HG03342 (cell line): Measurements from ENCODE around the gene PAK1.

Experiments
- ATAC-seq: cut with Tn5 transposase; IDR thresholded peaks from one replicate; pipeline ENCODE4 v1.9.1; 2021; ENCODE audit warnings: mild to moderate bottlenecking, moderate library complexity; ENCODE audit not compliant: unreplicated experiment

PAK1 gene

DNA sequence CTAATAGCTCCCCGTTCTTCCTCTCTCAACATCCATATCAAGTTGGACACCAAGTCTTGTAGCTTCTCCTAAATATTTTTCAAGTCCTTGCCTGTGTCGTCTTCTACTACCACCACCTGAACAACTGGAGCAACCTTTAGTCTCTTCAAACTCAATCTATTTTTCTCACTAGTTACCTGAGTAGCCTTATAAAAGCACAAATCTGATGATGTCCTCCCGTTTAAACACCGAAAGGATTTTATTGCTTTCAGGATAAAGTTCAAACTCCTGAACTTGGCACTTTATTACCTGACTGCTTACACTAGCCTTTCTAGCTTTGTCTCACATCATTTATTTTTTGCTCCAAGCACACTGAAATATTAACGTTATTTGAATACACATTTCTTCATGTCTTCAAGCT is 1.3 kb upstream of the PAK1 start:
- no peak for ATAC-seq

DNA sequence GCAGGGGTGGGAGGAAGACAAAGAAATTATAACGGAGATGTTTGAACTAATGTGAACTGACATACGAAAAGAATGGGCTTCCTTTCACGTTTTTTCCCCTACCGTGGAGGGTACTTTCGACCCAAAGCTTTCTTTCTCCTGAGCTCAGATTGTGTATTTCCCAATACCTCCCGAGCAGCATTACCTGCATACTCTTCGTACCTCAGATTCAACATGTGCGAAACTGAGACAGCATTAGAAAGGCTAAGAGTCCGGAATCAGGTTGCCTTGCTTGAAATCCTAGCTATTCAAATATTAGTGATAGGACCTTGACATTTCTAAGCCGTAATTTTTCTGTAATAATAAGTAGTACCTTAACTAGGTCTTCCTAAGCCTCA is 778 bp upstream of the PAK1 start:
- no peak for ATAC-seq

DNA sequence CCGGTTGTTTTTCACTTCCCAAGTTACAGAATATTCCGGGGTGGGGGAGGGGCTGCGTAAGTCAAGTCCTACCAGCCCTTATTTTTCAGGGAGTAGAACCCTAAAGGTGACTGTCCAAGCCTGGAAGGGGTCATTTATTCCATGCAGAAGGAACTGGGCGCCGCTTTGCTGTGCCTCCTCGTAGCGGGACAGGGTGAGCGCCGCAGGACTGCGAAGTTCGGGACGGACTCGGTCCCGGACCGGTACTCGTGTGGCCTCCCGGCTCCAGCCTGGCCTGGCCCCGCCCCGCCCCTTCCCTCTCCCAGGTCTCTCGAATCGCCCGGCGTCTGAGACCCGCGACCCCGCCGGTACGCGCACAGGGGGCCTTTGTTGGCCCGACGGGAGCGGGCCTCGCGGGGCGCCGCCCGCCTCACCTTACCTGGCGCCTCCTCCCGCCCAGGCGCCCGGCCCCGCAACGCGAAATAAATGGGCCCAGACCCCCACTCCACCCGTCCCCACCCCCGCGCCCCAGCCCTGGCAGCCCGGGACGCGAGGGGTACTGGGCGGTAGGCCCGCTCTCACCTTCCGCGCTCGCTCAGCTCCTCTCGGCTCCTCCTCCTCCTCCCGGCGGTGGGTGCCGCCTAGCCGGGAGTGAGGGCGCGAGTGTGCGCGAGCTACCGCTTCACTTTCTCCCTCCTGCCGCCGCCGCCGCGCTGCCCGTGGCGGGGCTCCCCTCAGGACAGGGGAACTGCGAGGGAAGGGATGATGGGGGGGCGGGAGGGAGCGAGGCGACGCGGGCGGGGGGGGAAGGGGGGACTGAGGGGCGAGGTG is 698 bp downstream of the PAK1 start:
- ATAC-seq, result peak; percentile 34

DNA sequence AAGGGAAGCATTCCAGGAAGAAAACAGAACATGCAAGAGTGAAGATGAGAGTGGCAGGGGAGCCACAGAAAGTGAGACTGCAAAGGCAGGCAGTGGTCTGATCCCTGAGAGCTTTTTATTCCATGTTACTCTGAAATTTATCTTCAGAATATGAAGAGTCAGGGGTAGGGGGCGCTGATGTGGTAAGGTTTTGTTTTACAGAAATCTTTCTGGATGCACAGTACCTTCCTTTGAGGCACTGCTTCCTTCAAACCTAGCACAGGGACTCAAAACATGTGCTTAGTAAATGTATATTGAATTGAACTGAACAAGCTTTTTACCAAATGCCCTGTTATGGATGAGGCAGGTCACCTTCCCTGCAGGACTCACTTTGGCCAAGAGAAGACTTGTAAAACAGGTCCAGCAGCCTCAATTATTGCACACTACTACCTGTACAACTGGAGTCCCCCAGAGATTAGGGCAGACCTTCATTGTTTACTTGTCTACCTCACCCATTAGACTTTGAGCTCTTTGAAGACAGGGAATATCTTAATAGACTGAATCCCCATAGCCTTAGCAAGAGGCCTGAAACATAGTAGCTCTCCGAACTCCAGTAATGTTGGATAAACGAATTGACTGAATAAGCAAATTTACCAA is 2.2 kb downstream of the PAK1 start:
- no peak for ATAC-seq

DNA sequence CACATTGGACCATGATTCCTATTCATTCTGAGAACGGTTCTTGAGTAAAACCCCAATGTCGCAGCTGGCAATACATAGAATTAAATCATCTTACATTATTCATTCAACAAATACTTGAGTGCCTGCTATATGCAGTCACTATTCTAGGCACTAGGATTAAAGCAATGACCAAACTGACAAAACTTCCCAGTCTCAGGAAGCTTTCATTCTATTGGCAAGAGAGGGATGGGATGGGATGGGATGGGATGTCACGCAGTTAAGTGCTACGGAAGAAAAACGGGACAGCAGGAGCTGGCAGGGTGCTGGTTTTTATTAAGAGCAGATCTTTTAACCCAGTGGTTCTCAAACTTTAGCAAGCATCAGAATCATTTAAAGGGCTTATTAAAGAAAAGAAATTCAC is 2.9 kb downstream of the PAK1 start:
- no peak for ATAC-seq

DNA sequence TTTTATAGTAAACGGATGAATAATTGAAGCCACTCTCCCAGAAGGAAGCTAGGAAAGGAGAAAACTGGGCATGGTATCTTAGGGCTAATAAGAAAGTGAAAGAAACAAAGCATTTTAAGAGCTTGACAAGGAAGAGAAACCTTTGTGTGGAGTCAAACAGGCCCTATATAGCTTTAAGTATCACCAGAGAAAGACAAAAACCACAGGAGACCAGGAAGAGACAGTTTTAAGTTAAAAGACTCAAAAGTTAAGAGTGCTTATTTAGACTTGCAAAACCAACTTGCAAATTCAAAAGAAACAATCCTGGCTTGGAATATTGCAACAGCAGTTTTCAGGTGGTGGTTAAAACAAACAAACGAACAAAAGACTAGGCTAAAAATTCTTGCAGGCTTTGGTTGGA is 3.4 kb downstream of the PAK1 start:
- peak; percentile 31 for ATAC-seq

- no peak for ATAC-seq
Observed at GRCh38 chr11:77468527-77468926, 5.4 kb downstream of the PAK1 start.

DNA sequence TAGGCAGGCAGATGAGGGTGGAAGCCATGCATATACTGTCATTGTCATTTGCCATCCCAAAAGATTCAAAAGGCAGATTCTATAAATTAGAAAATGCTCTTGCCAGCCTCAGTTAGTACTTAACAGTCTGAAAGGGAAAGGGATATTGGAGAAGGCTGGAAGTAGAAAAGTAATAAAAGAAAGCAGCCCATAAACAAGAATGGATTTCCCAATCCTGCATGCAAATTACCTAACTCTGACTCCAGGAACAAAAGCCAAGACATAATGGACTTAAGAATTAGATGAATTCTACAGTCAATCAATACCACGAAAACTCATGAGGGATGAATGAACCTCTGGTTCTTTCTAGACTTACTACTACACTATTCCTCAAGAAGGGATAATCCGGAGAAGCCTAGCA is 5.9 kb downstream of the PAK1 start:
- no peak for ATAC-seq

- no peak for ATAC-seq
Observed at GRCh38 chr11:77467233-77467632, 6.7 kb downstream of the PAK1 start.

DNA sequence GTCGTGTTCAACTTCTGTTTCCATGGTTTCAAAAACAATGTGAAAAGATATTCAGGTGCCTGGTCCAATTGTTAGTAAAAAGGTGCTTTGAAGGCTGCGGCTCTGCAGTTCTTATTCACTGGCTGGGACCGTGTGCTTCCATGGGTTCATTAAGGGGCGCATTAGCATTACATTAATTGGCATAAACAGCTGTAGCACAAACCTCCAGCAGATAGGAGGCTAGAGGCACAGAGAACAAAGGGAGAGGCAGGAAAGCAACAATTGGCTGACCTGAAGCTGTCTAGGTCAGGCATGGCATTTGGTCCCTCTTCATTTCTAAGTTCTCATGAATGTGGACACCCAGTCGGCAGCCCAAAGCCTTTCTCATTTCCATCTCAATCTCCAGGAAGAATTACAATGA is 16.6 kb downstream of the PAK1 start:
- ATAC-seq, result peak; percentile 55

DNA sequence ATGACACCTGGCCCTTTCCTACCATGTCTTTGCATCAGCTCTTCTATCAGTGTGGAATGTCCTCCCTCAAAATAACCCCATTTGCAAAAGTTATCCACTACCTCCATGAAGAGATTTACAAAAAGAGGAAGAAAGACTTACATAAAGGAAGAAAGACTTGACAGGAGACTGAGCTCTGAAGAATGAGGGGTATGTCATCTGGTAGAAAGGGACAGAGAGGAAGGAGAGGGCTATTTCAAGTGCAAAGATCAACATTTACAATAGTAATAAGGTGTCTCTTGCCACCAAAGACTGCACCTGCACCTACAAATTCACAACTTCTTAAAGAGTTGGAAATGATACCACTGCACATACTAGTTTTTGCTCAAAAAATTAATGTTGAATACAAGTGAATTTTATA is 18.2 kb downstream of the PAK1 start:
- no peak for ATAC-seq

DNA sequence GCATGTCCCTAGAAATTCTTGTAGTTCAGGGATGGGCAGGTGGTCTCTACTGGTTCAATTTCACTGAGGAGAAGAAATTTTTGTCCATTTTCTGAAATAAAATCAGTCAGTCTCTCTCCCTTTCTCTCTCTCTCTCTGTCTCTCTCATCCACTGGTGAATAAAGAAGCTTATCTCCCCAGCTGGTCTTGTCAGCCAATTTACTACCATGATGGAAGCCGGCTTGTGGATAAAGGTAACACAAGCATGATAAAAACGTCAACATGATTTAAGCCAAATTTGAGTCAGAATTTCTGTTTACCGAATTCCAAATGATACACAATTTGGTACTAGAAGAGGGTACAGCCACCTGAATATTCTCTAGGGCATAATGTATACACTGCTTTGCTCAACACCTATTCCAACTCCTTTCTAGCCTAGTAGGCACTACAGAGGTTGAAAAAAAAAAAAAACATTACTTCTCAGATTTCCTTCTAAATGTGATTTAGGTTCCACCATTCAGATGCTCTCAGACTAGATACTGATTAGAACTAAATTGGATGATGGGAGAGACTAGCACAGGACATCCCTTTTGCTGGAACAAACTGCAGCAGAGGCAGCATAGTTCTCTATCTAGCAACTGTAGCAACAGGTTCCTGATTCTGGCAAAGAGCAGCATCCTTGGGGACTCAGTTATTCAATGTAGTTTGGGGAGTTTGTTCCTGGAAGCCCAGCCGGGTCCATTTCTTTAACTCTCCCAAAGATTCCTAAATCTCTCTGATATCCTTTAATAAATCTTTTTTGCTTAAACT is 18.8 kb downstream of the PAK1 start:
- no peak for ATAC-seq

DNA sequence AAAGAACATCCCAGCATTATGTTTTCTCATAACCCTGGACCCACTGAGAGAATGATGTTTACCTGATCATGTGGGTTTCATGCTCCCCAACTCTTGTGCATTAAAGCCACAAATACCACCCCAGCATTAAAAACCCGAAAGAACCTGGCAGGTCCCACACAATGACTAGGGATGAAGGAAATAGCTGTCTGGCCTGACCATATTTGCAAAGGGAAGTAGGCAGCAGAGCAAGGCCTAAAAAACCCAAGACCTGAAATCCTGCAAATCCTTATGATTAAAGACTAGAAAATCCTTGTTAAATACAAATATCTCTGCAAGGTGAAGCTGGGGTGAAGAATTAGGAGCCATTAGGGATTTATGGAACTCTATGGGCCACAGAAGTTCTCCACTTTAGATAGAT is 23.7 kb downstream of the PAK1 start:
- ATAC-seq, result no peak

DNA sequence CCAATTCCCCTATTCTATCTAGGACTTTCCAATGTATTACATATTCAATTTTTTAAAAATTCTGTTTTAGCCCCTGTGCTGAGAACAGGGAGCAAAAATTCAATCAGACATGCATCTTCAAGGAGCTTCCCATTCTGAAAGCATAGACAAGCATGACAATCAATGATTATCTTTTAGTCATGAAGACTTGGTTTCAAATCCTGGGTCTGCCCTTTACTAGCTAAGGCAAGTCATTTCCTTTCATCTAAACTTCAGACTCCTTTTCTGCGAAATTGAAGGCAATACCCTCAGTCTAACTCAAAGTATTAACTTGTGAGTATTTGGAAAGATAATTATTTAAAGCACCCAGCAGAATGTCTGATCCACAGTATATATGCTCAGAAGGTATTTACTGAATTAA is 24.1 kb downstream of the PAK1 start:
- ATAC-seq, result no peak

DNA sequence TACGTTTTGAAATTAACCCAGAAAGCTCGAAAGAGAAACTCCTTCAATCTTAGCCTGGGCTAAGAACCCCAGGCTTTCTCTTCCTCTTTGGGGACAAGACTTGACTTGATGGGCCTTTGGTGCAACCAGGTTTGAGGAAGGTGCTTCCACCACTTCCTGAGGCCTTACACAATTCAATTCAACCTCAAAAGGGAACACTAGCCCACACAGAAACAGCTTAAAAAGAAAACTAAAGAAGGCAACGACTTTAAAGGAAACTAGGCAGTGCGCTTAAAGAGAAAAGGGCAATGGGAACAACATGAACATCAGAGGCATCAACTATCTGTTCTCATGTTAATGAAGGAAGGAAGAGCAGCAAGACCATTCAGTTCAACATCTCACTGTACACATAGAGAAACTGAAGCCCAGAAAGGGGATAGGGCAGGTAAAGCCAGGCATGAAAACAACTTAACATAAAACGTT is 24.8 kb downstream of the PAK1 start:
- peak; percentile 46 for ATAC-seq

DNA sequence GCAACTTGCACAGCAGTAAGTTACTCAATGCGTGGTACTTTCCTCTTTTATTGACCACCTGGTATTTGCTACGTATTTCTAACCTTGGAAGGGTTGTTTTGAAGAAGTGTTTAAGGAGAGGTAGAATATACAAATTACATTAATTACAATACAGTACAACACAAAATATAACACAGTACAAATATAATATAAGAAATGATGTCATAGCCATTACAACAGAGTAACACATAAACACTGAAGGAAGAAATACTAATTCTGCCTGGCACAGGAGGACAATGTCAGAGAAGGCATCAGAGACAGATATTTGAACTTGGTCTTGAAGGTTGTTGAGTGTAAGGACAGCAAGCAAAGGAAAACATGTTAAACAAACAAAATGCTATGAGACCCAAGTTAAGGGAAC is 25.6 kb downstream of the PAK1 start:
- no peak for ATAC-seq

GRCh38 chr11:77446911-77447629 is 26.8 kb downstream of the PAK1 start:
- ATAC-seq, result no peak

GRCh38 chr11:77444261-77444660 is 29.6 kb downstream of the PAK1 start:
- ATAC-seq, result no peak

DNA sequence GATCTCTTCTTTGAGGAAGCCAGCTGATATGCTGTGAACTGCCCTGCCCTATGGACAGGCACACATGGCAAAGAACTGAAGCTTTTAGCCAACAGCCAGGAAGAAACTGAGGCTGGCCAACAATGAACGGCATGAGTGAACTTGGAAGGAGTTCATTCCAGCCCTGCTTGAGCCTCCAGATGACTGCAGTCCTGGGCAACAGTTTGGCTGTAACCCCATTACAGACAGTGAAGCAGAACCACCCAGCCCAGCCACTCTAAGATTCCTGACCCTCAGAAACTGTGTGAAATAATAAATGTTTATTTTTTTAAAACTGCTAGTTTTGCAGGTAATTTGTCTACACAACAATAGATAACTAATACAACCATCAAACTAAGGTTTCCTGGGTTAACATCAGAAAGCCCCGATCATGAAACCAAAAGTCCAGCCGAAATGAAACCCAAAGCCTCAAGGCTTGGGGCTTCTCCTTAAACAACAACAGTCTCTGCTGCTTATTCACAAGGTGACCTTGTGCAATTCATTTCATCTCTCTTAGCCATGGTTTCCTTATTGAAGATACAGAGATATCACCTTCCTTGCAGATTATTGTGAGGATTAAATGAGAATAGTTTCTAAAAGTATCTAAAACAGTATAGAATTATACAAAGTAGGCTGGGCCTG is 31.4 kb downstream of the PAK1 start:
- ATAC-seq, result peak; percentile 45

GRCh38 chr11:77441426-77441825 is 32.5 kb downstream of the PAK1 start:
- no peak for ATAC-seq

GRCh38 chr11:77440678-77441077 is 33.2 kb downstream of the PAK1 start:
- no peak for ATAC-seq
